HG03342 (cell line): ENCODE measurements around the gene HECTD4.
"Not testable (repeated sequence)": the region's sequence is repeated elsewhere in the genome, so short reads cannot be mapped to it uniquely, and the experiment has no call there.

ENCODE experiments used
- ATAC-seq: cut with Tn5 transposase; IDR thresholded peaks from one replicate; pipeline ENCODE4 v1.9.1; 2021; ENCODE audit warnings: mild to moderate bottlenecking, moderate library complexity; ENCODE audit not compliant: unreplicated experiment

Gene HECTD4

DNA sequence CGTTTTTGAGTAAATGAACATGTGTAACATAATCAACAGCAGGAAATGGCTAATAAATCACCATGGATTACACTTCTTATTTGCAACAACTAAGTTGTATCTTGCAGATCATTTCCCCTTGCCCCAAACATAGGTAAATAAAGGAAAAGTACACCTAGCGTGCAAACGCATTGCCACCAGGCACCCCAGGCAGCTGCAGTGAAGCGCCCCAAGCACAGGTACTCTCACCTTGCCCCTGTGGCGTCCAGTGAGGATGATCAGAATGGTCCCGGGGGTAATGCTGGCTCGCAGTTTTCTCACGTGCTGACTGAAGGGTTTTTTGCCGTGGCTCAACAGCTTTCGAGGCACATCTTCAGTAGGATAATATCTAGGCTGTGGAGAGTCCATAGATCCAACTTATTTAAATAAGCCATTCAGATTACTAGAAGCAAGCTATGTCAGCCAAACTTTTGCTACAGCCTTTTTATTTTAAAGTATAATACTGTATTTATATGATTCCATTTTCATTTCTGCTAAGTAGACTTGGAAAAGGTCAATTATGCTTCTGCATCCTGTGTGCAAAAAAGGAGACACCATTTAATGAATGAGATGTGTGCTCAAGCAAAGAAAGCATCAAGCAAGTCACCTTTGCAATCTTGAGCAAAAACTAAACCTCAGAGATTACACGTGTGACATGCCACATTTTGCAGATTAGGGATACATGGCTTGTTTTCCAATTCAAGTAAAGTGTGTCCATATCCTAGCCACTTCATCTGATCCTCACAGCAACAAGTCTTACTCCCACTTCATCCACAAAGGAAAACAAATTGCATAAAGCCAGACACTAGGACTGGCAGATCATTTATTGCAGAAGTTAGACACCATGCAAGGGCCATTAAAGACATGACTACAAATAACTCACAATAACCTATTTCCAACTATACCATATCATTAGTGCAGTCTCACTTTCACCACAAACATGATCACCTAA is 24.6 kb upstream of the HECTD4 start:
- no peak for ATAC-seq

- ATAC-seq = no peak
These were observed 19.8 kb upstream of the HECTD4 start for GRCh38 chr12:112401903-112402498.

DNA sequence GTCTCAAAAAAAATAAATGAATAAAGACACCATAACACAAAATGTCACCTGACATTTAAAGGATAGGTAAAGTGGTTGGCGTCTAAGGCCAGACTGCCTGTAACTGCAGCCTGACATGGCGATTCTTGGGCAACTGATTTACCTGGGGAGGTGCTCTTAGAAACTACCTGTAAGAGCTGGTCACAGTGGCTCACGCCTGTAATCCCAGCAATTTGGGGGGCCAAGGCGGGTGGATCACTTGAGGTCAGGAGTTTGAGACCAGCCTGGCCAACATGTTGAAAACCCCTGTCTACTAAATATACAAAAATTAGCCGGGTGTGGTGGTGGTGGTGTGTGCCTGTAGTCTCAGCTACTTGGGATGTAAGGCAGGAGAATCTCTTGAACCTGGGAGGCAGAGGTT is 18.8 kb upstream of the HECTD4 start:
- no peak for ATAC-seq

DNA sequence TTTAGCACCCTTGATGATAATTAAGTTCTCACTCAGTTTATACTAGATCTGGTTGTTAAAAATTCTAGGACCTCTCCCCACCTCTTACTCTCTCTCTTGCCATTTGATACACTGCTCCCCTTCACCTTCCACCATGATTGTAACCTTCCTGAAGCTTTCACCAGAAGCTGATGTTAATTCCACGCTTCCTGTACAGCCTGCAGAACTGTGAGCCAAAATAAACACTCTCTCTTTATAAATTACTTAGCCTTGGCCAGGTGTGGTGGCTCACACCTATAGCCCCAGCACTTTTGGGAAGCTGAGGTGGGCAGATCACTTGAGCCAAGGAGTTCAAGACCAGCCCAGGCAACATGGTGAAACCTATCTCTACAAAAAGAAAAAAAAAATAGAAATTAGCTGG is 11.1 kb upstream of the HECTD4 start:
- ATAC-seq = no peak

DNA sequence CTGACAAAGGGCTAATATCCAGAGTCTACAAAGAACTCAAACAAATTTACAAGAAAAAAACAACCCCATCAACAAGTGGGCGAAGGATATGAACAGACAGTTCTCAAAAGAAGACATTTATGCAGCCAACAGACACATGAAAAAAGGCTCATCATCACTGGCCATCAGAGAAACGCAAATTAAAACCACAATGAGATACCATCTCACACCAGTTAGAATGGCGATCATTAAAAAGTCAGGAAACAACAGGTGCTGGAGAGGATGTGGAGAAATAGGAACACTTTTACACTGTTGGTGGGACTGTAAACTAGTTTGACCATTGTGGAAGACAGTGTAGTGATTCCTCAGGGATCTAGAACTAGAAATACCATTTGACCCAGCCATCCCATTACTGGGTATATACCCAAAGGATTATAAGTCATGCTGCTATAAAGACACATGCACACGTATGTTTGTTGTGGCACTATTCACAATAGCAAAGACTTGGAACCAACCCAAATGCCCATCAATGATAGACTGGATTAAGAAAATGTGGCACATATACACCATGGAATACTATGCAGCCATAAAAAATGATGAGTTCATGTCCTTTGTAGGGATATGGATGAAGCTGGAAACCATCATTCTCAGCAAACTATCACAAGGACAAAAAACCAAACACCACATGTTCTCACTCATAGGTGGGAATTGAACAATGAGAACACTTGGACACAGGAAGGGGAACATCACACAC is 7.9 kb upstream of the HECTD4 start:
- ATAC-seq = not testable (repeated sequence)

DNA sequence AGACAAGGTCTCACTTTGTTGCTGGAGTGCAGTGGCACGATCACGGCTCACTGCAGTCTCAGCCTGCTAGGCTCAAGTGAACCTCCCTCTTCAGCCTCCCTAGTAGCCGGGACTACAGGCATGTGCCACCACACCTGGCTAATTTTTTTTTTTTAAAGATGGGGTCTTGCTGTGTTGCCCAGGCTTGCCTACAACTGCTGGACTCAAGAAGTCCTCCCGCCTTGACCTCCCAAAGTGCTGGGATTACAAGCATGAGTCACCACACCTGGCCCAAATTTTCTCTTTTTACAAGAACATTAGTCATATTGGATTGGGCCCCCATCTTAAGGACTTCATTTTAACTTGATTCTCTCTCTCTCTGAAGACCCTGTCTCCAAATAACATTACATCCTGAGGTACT is 7.0 kb upstream of the HECTD4 start:
- no peak for ATAC-seq

GRCh38 chr12:112386726-112387125 is 4.5 kb upstream of the HECTD4 start:
- no peak for ATAC-seq

DNA sequence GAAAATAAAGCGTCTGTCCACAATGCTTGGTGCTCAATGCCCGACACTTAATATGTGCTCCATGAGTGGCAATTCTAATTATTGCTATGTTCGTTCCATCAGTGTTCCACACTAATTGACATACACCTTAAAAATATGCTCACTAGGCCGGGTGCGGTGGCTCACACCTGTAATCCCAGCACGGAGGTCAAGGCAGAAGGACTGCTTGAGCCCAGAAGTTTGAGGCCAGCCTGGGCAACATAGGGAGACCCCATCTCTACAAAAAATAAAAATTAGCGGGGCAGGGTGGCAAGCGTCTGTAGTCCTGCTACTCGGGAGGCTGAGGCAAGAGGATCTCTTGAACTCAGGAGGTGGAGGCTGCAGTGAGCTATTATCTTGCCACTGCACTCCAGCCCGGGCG is 635 bp upstream of the HECTD4 start:
- no peak for ATAC-seq

- ATAC-seq = peak; percentile 48
These were observed 787 bp downstream of the HECTD4 start for GRCh38 chr12:112381406-112381882.

DNA sequence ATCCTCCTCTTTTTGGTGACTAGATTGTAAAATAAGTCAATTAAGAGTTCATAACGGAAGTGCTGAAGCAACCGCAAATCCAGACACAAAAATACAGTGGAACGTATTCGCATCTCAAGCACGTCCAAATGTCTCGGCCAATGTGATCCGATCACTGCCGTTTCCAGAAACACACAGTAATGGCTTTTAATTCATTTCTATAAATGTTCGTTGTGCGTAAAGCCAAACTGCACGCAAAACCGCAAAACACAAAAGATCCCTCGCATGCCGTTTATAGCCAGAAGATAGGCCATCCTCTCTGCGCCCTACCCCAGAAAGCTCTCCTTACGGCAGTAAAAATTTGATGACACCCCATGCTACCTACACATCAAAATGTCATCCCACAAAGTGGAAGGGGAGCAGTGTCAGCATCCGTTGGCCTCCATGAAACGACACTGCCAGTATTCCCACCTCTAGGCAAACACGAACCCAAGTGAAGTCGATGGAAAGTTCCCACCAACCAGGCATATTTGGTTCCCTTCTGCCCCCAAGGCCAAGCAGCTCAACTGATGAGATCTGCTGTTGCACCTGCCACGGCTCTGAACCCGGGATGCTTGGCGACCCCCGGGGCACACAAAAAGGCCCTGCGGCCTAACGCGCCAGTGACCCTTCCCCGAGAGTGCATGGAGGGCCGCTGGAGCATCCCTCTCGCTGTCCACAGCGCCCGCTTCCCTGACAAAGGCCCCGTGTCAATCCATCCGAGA is 1.4 kb downstream of the HECTD4 start:
- no peak for ATAC-seq

- ATAC-seq = no peak
These were observed 7.1 kb downstream of the HECTD4 start for GRCh38 chr12:112375105-112375504.

DNA sequence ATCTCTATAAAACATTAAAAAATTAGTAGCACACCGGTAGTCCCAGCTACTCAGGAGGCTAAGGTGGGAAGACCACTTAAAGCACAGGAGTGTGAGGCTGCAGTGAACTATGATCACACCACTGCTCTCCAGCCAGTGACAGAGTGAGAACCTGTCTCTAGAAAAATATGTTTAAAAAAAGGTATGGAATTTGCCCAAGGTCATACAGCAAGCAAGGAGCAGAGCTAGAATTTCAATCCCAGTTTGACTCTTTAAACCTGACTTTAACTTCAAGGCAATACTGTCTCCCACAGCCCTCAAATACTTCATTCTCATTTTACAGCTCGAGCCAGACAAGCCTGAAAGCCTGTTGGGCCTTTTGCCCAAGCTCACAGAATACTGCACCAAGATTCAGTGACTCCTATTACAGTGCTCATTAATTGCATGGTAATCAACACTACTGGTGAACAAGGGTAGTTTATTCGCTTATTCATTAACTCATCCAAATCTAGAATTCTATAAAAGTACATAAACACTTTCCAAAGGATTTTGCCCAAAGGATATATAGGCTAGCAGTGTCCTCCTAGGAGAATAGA is 8.0 kb downstream of the HECTD4 start:
- ATAC-seq = no peak

DNA sequence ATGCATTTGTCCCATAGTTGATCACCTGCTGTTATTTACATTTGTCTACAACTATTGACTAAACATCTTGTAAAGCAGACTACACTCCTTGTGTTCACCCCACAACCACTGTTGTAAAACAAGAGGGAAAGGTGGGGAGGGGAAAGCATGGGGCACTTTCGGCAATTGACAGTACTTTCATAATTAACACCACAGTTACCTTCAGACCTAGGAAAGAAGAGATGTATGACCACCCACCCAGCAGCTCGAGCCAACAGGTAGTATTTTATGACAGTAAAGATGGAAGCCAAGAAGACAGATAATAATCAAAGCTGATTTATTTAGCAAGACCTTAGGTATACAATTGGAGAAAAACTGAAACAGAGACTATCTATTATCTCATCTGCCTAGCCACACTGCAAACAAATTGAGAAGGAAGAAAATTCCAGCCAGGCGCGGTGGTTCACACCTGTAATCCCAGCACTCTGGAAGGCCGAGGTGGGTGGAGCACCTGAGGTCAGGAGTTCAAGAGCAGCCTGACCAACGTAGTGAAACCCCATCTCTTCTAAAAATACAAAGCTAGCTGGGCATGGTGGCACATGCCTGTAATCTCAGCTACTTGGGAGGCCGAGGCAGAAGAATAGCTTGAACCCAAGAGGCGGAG is 11.2 kb downstream of the HECTD4 start:
- ATAC-seq = no peak

DNA sequence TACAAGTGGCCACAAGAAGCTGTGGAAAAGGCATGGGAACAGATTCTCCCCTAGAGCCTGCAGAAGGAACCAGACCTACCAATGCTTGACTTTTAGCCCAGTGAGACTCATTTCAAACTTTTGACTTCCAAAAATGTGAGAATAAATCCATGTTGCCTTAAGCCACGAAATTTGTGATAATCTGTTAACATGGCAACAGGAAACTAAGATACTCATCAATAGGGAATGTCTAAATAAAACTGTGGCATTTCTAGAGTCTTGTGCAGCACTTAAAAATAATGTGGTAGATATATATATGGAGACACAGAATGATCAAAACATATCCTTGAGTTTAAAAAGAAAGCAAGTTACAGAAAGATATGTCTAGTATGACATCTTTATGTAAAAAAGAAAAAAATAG is 12.0 kb downstream of the HECTD4 start:
- no peak for ATAC-seq

DNA sequence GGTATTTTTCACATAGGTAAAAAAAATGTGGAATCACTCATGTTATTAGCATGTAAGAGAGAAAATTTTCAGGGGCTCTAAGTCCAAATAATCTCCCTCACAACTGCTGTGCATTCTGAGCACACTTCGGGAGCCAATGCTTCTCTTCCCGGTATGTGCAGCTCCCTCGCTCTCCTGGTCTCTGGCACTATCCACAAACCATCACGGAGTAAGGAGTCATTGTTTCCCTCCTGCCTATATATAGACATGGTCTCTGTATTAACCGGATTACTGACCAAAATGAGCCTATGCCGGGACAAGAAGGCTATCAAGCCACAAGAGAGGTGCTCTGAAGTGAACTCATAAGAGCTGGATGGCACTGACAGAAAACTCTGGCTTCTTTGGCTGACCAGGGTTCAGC is 13.4 kb downstream of the HECTD4 start:
- ATAC-seq = no peak

DNA sequence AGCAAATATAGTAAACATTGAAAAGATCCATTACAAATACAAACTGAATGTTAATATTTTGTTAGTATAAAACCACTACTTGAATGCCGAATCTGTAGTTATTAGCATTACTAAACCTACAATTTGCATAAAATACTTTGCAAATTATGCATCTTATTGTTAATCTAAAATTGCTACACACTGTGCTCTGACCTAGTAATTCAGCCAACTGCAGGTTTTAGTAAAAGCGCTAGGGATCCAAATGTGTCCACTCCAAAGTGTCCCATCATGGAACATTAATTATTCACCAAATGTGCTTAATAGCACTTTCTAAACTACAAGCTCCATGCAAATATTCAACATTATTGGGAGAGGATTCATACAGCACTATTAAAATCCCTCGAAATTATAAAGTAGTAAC is 14.3 kb downstream of the HECTD4 start:
- no peak for ATAC-seq

DNA sequence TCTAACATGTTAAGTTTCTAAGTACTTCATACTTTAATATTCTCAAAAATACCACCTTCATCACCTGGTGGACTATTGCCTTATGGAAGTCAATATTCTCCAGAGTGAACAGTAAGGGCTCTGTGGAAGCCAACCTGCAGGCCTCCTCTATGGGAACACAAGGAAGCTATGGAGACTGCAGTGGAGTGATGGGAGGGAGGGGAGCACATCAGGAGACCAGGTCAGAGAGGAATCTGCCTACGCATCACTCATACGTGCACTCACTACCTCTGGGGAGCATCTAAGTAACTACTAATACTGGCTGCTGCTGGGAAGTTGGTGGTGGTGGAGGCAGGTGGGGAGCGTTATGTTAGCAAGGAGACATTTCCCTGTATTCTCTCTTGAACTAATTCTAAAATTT is 19.9 kb downstream of the HECTD4 start:
- ATAC-seq = no peak

- no peak for ATAC-seq
These were observed 21.0 kb downstream of the HECTD4 start for GRCh38 chr12:112361271-112361670.

- ATAC-seq = no peak
These were observed 22.9 kb downstream of the HECTD4 start for GRCh38 chr12:112359290-112359689.

GRCh38 chr12:112357214-112357613 is 25.0 kb downstream of the HECTD4 start:
- no peak for ATAC-seq
